SK-N-SH (cell line): ENCODE results near the gene PEX26.

Source experiments
- CTCF ChIP-seq: fragments of 200-600 bp; sonication (generic); IDR thresholded peaks from 2 replicates; pipeline ENCODE4 v1.6.1; 2017; ENCODE audit warnings: antibody characterized with exemption, mild to moderate bottlenecking, moderate library complexity
- EP300 ChIP-seq, 2 experiments: IDR thresholded peaks; 2 replicates each; pipeline versions ENCODE4 v1.4.0 to v1.6.1; 2012; ENCODE audit warnings: borderline replicate concordance in 1 of 2, low read depth in 1 of 2, low read length in 1 of 2
- EZH2phosphoT487 ChIP-seq: fragments of 200-600 bp; sonication (generic); IDR thresholded peaks from 2 replicates; pipeline ENCODE4 v1.6.1; 2017; ENCODE audit warnings: low read depth, mixed run types, mild to moderate bottlenecking, antibody characterized with exemption, moderate library complexity, borderline replicate concordance
- GABPA ChIP-seq: IDR thresholded peaks from 2 replicates; pipeline ENCODE4 v1.4.0; 2012; ENCODE audit warnings: low read depth, mild to moderate bottlenecking
- MXI1 ChIP-seq: IDR thresholded peaks from 2 replicates; pipeline ENCODE4 v1.6.1; 2012; ENCODE audit warnings: mild to moderate bottlenecking, low read depth, low read length, improper control_type of control experiment
- NFIC ChIP-seq: IDR thresholded peaks from 2 replicates; pipeline ENCODE4 v1.4.0; 2012; ENCODE audit warnings: borderline replicate concordance
- NRF1 ChIP-seq: IDR thresholded peaks from 2 replicates; pipeline ENCODE4 v1.6.1; 2012; ENCODE audit warnings: low read depth, mild to moderate bottlenecking, low read length
- POLR2AphosphoS5 ChIP-seq: IDR thresholded peaks from 2 replicates; pipeline ENCODE4 v1.6.1; 2012; ENCODE audit warnings: low read depth, low read length
- RCOR1 ChIP-seq: fragments of 150-350 bp; IDR thresholded peaks from 2 replicates; pipeline ENCODE4 v1.6.1; 2017; ENCODE audit warnings: antibody characterized with exemption, low read length
- REST ChIP-seq: IDR thresholded peaks from 2 replicates; pipeline ENCODE4 v1.6.1; 2012; ENCODE audit warnings: mild to moderate bottlenecking, low read depth, low read length, moderate library complexity
- RXRA ChIP-seq: IDR thresholded peaks from 2 replicates; pipeline ENCODE4 v1.4.0; 2012; ENCODE audit warnings: low read depth, mild to moderate bottlenecking, borderline replicate concordance
- ZBTB33 ChIP-seq: IDR thresholded peaks from 2 replicates; pipeline ENCODE4 v1.4.0; 2012; ENCODE audit warnings: low read depth, borderline replicate concordance

DNA sequence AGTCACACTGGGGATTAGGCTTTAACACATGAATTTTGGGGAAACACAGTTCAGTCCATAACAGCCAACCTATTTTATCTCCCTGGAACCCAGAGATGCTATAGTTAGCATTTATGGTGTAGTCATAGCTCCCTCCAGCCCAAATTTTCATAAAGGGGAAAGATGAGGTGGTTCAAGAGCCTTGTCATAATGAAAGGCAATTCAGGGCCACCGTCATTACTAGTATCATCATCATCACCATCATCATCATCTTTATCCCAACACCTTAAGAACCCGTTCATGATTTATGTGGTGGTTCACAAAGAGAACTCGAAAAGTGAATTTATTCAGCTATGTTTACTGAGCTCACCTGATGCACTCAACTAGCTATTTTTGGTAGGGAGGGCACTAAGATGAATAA is 30.4 kb downstream of the PEX26 start:
- no peak for TF ChIP-seq CTCF
- TF ChIP-seq EP300 (IDR thresholded peaks at IDR 0.05; ENCODE audit: borderline replicate concordance in 1 of 2, low read depth in 1 of 2, low read length in 1 of 2), result no peak
- no peak for TF ChIP-seq POLR2AphosphoS5
- TF ChIP-seq ZBTB33, result no peak
- no peak for TF ChIP-seq MXI1
- TF ChIP-seq RXRA, result no peak
- no peak for TF ChIP-seq NRF1
- TF ChIP-seq NFIC, result no peak
- TF ChIP-seq GABPA, result no peak
- no peak for TF ChIP-seq REST
- TF ChIP-seq RCOR1, result no peak
- TF ChIP-seq EZH2phosphoT487, result no peak
